PFSK-1 (cell line): ENCODE results near the gene PSMG2.

Source experiments
- FOXP2 ChIP-seq: optimal IDR thresholded peaks from 2 replicates; pipeline ENCODE3; 2011; ENCODE audit warnings: borderline replicate concordance, control low read depth, inconsistent platforms; ENCODE audit not compliant: insufficient read depth; ENCODE audit errors: extremely low read length, extremely low read depth
- POLR2AphosphoS5 ChIP-seq: IDR thresholded peaks from 2 replicates; pipeline ENCODE4 v1.6.1; 2012; ENCODE audit warnings: low read depth, mild to moderate bottlenecking, control low read depth, low read length, moderate library complexity
- SIN3A ChIP-seq: IDR thresholded peaks from 2 replicates; pipeline ENCODE4 v1.6.1; 2012; ENCODE audit warnings: mild to moderate bottlenecking, low read length, moderate library complexity, borderline replicate concordance; ENCODE audit not compliant: insufficient read depth
- TAF1 ChIP-seq: IDR thresholded peaks from 2 replicates; pipeline ENCODE4 v1.6.1; 2012; ENCODE audit warnings: low read length, control low read depth, borderline replicate concordance; ENCODE audit not compliant: insufficient read depth
- TF ChIP-seq, protein P1 (sequence below), 2 experiments: IDR thresholded peaks; 2 replicates each; pipeline versions ENCODE4 v1.6.1 to v1.8.0; 2011 to 2012; ENCODE audit warnings: low read depth in 2 of 2, low read length in 2 of 2, control low read depth in 1 of 2, inconsistent platforms in 1 of 2, mild to moderate bottlenecking in 1 of 2, moderate library complexity in 1 of 2; ENCODE audit not compliant: insufficient read depth in 1 of 2

The PSMG2 gene

DNA sequence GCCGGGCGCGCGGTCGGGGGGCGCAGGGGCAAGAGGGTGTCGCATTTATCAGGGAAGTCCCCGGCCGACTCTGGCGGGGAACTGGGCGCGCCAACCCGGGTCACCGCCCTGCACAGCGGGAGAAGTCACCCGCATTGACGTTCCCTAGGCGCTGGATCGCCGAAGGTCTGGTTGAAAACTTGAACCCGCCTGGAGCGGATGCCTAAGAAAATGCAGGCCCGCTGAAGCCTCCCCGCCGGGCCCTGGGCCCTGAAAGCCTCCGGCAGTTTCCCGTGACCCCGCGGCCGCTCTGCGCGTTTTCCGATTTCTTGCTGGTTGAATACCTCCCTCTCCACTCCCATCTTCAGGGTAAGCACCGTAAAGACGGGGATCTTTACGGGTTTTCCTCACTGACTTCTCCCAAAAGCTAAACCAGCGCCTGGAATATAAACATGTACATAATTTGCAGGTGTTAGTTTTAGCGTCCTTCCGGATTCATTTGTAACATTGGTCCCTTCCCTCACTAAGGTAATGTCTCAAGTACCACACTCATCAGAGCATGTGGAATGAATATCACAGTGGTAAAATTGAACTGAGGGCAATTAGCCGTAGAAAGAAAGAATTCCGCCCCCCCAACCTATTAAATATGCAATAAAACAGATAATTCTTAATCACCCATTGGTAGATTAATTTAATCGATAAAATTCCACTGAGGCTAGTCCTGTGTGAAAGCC, 44.3 kb upstream of the PSMG2 start:
- TF ChIP-seq FOXP2 (no peak), POLR2AphosphoS5 (no peak), SIN3A (no peak), TAF1 (no peak)
- TF ChIP-seq, protein P1, sequence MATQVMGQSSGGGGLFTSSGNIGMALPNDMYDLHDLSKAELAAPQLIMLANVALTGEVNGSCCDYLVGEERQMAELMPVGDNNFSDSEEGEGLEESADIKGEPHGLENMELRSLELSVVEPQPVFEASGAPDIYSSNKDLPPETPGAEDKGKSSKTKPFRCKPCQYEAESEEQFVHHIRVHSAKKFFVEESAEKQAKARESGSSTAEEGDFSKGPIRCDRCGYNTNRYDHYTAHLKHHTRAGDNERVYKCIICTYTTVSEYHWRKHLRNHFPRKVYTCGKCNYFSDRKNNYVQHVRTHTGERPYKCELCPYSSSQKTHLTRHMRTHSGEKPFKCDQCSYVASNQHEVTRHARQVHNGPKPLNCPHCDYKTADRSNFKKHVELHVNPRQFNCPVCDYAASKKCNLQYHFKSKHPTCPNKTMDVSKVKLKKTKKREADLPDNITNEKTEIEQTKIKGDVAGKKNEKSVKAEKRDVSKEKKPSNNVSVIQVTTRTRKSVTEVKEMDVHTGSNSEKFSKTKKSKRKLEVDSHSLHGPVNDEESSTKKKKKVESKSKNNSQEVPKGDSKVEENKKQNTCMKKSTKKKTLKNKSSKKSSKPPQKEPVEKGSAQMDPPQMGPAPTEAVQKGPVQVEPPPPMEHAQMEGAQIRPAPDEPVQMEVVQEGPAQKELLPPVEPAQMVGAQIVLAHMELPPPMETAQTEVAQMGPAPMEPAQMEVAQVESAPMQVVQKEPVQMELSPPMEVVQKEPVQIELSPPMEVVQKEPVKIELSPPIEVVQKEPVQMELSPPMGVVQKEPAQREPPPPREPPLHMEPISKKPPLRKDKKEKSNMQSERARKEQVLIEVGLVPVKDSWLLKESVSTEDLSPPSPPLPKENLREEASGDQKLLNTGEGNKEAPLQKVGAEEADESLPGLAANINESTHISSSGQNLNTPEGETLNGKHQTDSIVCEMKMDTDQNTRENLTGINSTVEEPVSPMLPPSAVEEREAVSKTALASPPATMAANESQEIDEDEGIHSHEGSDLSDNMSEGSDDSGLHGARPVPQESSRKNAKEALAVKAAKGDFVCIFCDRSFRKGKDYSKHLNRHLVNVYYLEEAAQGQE (IDR thresholded peaks at IDR 0.05; ENCODE audit: insufficient read depth in 1 of 2, low read depth in 2 of 2, low read length in 2 of 2) = no peak

DNA sequence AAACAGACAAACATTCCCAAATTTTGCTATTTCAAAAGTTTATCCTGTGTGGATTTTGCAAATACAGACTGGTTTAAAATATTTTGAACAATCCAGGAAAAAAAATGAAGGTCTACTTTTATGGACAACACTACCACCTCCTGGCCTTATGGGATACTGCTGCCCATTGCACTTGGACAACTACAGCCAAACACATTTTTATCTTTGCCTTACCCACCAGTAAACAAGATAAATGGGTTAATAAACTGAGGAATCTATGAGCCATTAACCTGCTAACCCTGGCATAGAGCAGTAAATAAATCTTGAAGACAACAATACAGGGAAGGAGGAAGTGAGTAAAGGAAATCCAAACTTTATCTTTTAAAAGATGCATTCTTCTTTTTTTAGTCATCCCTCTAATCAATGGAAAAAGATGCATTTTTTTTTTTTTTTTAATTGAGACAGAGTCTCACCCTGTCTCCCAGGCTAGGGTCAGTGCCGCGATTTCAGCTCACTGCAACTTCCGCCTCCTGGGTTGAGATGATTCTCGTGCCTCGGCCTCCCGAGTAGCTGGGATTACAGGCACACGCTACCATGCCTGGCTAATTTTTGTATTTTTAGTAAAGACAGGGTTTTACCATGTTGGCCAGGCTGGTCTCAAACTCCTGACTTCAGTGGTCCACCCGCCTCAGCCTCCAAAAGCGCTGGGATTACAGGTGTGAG, 42.8 kb upstream of the PSMG2 start:
- TF ChIP-seq SIN3A (no peak), TAF1 (no peak), FOXP2 (no peak), POLR2AphosphoS5 (no peak)
- TF ChIP-seq, protein P1 (IDR thresholded peaks at IDR 0.05; ENCODE audit: insufficient read depth in 1 of 2, low read depth in 2 of 2, low read length in 2 of 2) = no peak

DNA sequence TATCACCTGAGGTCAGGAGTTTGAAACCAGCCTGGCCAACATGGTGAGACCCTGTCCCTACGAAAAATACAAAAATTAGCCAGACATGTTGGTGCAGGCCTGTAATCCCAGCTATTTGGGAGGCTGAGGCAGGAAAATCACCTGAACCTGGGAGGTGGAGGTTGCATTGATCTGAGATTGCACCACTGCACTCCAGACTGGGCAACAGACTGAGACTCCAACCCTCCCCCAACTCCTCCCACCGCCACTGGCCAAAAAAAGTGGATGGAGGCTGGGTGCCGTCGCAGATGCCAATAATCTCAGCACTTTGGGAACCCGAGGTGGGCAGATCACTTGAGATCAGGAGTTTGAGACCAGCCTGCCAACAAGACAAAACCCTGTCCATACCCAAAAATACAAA, 34.8 kb upstream of the PSMG2 start:
- no peak for TF ChIP-seq POLR2AphosphoS5

DNA sequence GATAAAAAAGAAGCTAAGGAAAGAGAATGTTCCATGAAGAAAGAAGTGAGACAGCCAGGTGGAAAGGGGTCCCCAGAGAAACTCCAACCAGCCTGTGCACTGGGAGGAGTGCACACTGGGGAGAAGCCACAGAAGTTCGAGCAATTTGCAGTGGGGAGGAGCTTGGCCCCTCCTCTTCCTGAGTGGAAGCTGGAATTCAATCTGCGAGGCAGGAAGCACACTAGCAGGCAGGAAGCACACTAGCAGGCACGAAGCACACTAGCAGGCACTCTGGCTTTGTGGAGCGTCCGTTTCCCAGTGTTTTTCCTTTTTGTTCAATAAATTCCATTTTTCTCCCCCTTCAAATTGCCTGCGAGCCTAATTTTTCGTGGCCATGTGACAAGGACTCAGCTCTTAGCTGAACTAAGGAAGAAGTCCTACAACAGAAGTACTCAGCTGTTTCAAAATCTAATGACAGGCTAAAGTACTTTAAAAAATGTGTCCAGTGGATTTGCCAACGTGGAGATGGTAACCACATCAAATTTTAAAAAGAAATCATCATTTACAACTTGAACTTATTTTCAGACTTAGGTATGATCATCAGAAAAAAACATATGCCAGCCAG, 23.6 kb upstream of the PSMG2 start:
- TF ChIP-seq FOXP2 (no peak), SIN3A (peak; percentile 53; the same call in 1 of the 2 replicates), TAF1 (peak; percentile 82; the same call in 1 of the 2 replicates), POLR2AphosphoS5 (peak; percentile 96)
- TF ChIP-seq, protein P1 (IDR thresholded peaks at IDR 0.05; ENCODE audit: insufficient read depth in 1 of 2, low read depth in 2 of 2, low read length in 2 of 2) = no peak

DNA sequence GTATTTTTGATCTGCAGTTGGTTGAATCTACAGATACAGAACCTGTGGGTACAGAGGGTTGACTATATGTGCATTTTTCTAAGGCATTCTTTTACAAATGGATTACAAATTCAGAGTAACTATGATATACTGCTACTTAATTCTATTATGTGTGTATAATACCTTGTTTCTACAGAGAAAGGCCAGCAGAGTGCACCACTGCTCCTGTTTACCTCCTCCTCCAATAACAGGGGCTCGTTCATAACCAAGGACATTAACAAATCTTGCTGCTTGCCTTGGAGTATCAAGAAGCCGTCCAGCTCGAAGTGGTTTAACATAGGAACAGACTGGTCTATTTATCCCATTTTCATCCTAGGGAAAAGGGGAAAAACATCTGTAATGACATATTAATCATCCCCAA, 16.7 kb upstream of the PSMG2 start:
- TF ChIP-seq SIN3A (no peak), POLR2AphosphoS5 (no peak), FOXP2 (no peak), TAF1 (no peak)
- TF ChIP-seq, protein P1 (IDR thresholded peaks at IDR 0.05; ENCODE audit: insufficient read depth in 1 of 2, low read depth in 2 of 2, low read length in 2 of 2) = no peak
